Measurements from ENCODE around the gene KIF16B.

KIF16B gene

DNA sequence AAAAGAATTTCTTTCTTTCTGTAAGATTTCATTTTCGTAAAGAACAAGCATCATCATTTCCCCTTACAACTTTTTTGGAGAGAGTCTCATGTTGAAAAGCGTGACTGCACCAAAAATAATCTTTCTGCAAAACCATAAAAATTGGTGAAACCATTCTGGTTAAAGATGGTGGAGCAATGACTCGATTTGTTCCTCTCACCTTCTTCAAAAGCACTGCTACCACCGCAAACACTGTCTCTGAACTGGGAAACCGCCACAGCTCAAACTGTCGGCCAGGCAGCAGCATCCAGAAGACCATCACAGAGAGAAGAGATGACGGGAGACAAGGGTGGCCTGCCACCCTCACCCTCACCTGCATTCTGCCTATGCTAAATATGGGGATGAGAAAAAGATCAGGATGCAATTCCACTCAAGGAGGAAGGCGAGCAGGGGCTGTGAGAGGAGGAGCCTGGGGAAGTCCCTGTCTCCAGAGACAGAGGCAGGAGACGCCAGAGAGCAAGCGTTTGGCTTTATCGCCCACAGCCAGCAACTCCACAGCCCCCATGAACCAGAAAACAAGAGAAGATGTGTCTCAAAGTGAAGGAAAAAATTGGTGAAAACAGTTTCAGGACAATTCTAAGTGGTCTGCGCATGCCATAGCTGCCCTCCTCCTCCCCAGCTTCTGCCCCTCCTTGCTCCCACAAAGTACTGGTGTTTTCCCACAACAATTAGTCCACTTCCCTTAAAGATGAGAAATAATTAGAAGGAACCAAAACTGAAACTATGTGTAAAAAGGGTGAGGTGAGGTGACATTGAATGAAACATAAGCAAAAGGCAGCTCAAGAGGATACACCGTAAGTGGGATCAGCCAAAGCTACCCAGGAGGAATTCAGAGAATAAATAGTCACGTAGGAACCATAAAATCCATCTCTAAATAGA, 255.5 kb downstream of the KIF16B start:
- Histone ChIP-seq H3K27ac (replicated peaks) (no peak overlapping the region), H3K4me3 (replicated peaks; ENCODE audit: insufficient read depth, low read length) (no peak overlapping the region)
- TF ChIP-seq CTCF (IDR thresholded peaks at IDR 0.05; ENCODE audit: insufficient read depth, low read length): no peak
- no peak for TF ChIP-seq REST (IDR thresholded peaks at IDR 0.05; ENCODE audit: insufficient replicate concordance, low read depth)
- TF ChIP-seq SPI1 (IDR thresholded peaks at IDR 0.05; ENCODE audit: borderline replicate concordance, low read depth): no peak
- TF ChIP-seq GABPA (IDR thresholded peaks at IDR 0.05; ENCODE audit: low read depth): no peak
- no peak for TF ChIP-seq POLR2AphosphoS5 (IDR thresholded peaks at IDR 0.05; ENCODE audit: low read depth)

GRCh38 chr20:16316513-16316912, 256.7 kb downstream of the KIF16B start:
- Histone ChIP-seq H3K27me3 (ENCODE audit: insufficient read depth, poor library complexity, severe bottlenecking) (no peaks in the 10 kb centered on the region), H3K27ac (replicated peaks) (no peak overlapping the region), H3K4me3 (replicated peaks; ENCODE audit: insufficient read depth, low read length) (no peak overlapping the region)
- no peak for TF ChIP-seq SPI1 (IDR thresholded peaks at IDR 0.05; ENCODE audit: borderline replicate concordance, low read depth)
- TF ChIP-seq REST (IDR thresholded peaks at IDR 0.05; ENCODE audit: insufficient replicate concordance, low read depth): no peak
- no peak for TF ChIP-seq CTCF (IDR thresholded peaks at IDR 0.05; ENCODE audit: insufficient read depth, low read length)
- no peak for TF ChIP-seq GABPA (IDR thresholded peaks at IDR 0.05; ENCODE audit: low read depth)
- no peak for TF ChIP-seq POLR2AphosphoS5 (IDR thresholded peaks at IDR 0.05; ENCODE audit: low read depth)
- no peak for DNase-seq (ENCODE audit: low read depth in 1 of 2, low spot score in 1 of 2)

More for the DNA sequence above, 255.5 kb downstream of the KIF16B start:
- no peaks in the 10 kb centered on the region for H3K27me3 ChIP-seq (ENCODE audit: insufficient read depth, poor library complexity, severe bottlenecking)
- no peak for DNase-seq (ENCODE audit: low read depth in 1 of 2, low spot score in 1 of 2)

DNA sequence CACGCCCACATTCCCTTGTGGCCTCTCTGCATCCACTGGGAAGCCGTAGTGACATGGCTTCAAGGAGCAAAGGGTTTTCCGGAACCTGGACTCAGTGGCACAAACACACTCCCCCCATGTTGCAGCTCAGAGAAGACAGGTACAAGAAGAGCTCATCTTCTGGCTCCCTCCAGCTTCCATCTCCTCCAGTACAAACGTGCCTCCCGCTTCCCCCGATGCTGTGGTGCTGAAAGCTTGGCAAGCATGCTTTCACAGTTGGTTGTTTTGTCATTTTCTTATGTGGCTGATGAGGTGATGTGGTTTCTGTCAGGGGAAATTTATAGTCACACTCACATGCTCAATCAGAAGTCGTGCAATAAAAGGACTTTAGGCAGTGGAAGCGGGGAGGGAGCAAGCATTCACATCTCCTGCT, 258.5 kb downstream of the KIF16B start:
- TF ChIP-seq REST (IDR thresholded peaks at IDR 0.05; ENCODE audit: insufficient replicate concordance, low read depth) (no peak), POLR2AphosphoS5 (IDR thresholded peaks at IDR 0.05; ENCODE audit: low read depth) (no peak), CTCF (IDR thresholded peaks at IDR 0.05; ENCODE audit: insufficient read depth, low read length) (no peak), GABPA (IDR thresholded peaks at IDR 0.05; ENCODE audit: low read depth) (no peak), SPI1 (IDR thresholded peaks at IDR 0.05; ENCODE audit: borderline replicate concordance, low read depth) (no peak)
- H3K4me3 ChIP-seq (replicated peaks; ENCODE audit: insufficient read depth, low read length): no peak overlapping the region
- no peak overlapping the region for H3K27ac ChIP-seq (replicated peaks)
- no peaks in the 10 kb centered on the region for H3K27me3 ChIP-seq (ENCODE audit: insufficient read depth, poor library complexity, severe bottlenecking)
- DNase-seq (ENCODE audit: low read depth in 1 of 2, low spot score in 1 of 2): no peak
